CD4-positive, alpha-beta T cell treated with Interleukin-4 for 4 hours (primary cell): ENCODE results near the gene LIN28B.
"Not testable (repeated sequence)": the region's sequence is repeated elsewhere in the genome, so short reads cannot be mapped to it uniquely, and the experiment has no call there.

Source experiments
- DNase-seq: peaks from one replicate; pipeline ENCODE4 v3.0.0-alpha.2; 2020

Gene LIN28B

GRCh38 chr6:104957301-104958177 lies 632 bp downstream of the LIN28B start:
- no peak for DNase-seq

GRCh38 chr6:104958178-104959025 lies 1.5 kb downstream of the LIN28B start:
- DNase-seq: no peak

- no peak for DNase-seq
Measured at GRCh38 chr6:104959026-104959858, 2.3 kb downstream of the LIN28B start.

DNA sequence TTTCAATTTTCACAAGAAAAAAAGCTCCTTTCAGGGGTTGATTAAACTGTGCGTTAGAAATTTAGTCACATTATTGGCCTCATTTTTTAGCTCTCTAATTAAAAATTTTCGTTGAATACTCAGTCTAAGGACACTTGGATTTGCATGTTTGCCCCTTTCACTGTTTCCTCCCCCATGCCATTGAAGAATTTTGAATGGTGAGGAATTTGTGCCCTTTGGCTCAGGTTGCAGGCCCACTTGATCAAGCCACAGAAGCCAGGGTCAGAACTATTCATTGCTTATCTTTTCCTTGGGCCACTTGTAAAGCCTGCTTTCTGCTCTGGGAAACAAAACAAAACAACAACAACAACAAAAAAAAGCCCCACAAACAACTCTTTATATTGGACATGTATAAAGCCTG lies 12.2 kb downstream of the LIN28B start:
- DNase-seq: no peak

- DNase-seq: no peak
Measured at GRCh38 chr6:104969785-104970581, 13.1 kb downstream of the LIN28B start.

DNA sequence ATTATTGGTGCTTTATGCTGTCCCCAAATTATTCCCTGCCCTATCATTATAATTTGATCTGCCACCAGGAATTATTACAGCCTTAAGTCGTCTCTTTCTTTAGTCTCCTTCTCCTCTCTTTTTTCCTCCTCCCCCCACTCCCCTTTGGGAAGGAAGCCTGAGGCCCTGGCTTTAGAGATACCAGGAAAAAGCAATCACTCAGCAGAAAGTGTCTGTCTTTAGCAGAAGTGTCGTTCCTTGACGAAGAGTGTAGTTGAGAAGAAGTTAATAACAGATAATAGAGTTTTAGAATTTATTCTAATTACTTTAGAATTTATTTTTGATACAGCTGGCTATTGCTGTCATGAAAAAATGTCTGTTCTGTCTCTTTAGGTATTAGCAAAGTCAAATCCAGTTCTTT lies 16.5 kb downstream of the LIN28B start:
- no peak for DNase-seq

DNA sequence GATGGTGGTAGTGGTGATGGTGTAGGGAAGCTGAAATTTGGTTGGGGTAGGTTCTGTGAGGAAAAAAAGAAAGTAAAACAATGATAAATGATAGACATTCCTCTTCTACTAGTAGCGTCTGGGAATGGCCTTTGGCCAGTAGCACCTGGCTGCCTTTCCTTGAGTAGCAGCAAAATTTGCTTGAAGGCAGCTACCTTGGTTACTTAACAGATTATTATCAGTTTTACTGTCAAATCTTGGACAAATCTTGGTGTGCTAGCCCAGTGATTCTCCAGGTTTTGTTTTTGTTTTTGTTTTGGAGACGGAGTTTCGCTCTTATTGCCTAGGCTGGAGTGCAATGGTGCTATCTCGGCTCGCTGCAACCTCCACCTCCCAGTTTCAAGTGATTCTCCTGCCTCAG lies 26.4 kb downstream of the LIN28B start:
- DNase-seq: no peak

GRCh38 chr6:104983776-104984175 lies 26.9 kb downstream of the LIN28B start:
- no peak for DNase-seq

GRCh38 chr6:104984831-104985230 lies 27.9 kb downstream of the LIN28B start:
- DNase-seq: no peak

GRCh38 chr6:104985875-104986274 lies 29.0 kb downstream of the LIN28B start:
- not testable (repeated sequence) for DNase-seq

- DNase-seq: no peak
Measured at GRCh38 chr6:104986625-104987024, 29.7 kb downstream of the LIN28B start.

DNA sequence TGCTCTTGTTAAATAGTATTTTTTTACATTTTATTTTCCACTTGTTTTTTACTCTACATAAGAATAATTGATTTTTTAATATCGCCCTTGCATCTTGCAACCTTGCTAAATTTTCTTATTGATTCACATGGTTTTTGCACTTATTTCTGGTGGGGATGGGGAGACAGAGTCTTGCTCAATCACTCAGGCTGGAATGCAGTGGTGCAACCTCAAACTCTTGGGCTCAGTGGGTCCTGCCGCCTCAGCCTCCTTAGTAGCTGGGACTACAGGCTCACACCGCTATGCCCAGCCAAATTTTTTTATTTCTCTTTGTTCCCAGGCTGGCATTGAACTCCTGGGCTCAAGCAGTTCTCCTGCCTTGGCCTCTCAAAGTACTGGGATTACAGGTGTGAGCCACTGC lies 30.3 kb downstream of the LIN28B start:
- no peak for DNase-seq

DNA sequence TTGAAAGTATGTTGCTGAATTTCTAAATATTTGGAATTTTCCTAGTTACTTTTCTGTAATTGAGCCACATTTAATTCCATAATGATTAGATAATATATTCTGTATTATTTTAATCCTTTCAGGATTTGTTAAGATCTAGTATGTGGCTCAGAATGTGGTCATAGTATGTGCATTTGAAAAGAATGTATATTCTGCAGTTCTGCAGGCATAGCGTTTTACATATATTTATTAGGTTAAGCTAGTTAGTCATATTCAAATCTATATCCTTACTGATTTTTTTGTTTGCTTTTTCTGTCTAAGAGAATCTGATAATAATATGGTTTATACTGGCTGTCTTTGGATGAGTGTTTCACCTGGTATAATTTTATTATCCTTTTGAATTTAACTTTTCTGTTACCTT lies 33.2 kb downstream of the LIN28B start:
- DNase-seq: no peak

DNA sequence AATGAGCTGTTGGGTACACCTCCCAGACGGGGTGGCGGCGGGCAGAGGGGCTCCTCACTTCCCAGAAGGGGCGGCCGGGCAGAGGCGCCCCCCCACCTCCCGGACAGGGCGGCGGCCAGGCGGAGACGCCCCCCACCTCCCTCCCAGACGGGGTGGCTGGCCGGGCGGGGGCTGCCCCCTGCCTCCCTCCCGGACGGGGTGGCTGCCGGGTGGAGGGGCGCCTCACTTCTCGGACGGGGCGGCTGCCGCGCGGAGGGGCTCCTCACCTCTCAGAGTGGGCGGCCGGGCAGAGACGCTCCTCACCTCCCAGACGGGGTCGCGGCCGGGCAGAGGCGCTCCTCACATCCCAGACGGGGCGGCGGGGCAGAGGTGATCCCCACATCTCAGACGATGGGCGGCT lies 34.2 kb downstream of the LIN28B start:
- DNase-seq: not testable (repeated sequence)

DNA sequence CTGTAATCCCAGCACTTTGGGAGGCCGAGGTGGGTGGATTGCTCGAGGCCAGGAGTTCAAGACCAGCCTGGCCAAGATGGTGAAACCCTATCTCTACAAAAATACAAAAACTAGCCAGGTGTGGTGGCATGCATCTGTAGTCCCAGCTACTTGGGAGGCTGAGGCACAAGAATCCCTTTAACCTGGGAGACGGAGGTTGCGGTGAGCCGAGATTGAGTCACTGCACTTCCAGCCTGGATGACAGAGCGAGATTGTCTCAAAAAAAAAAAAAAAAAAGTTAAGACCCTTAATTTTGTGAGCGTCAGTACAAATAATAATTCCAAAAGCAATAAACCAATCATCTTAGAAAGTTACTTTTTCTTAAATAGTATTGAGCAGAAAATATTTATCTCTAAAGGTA lies 36.7 kb downstream of the LIN28B start:
- not testable (repeated sequence) for DNase-seq

DNA sequence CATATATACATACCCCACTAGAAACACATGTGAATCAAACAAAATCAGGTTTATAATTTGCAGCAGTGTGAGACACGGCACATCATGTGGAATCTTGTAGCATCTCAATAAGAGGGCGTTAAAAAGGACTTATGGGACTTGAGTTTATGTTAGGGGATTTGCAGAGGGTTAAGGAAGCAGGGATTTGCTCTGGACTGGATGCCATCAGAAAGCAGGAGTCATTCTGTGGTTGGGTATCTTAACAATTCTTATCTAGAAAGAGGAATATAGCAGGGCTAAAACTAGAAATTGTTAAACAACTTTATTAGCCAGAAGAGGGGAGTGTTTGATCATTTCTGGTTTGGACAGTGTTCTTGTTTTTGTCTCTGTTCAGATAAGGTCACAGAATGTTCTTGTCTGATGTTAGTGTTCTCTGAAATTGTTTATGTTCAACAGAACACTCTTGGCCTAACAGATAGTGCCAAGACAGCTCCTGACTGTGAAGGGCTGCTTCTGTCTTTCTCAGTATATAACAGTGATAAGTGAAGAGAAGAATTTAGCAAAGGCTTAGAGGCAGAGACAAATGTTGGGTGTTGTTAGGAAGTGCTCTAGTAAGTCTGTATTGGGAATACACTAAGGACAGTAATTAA lies 39.2 kb downstream of the LIN28B start:
- no peak for DNase-seq

- no peak for DNase-seq
Measured at GRCh38 chr6:105001063-105001462, 44.2 kb downstream of the LIN28B start.

DNA sequence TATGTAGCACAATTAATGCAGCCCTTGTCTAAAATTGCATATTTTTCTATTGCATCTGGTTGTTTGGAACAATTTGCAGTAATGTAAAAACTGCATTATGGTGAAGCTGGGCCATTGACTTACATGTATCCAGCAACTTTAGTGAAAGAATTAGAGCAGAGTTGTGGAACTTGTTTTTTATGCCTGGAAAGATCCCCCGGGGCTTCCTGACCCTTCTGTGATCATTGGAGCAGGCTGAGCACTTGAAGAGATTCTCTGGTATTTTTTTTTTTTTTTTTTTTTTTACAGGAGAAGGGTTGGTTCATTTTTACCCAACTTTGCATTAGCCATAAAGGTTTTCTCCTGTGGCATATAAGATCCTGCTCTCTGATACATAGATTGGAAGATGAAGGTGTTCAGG lies 45.0 kb downstream of the LIN28B start:
- no peak for DNase-seq

DNA sequence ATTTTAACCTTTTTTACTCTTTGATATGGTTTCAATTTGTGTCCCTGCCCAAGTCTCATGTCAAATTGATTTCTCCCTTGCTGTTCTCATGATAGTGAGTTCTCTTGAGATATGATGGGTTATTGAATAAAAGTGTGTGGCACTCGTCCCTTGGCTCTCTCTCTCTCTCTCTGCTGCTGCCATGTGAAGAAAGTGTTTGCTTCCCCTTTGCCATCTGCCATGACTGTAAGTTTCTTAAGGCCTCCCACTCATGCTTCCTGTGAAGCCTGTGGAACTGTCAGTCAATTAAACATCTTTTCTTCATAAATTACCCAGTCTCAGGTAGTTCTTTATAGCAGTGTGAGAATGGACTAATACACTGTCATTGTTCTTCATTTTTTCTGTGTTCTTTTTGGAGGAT lies 48.5 kb downstream of the LIN28B start:
- DNase-seq: no peak

GRCh38 chr6:105013459-105013858 lies 56.6 kb downstream of the LIN28B start:
- DNase-seq: not testable (repeated sequence)

GRCh38 chr6:105014448-105014847 lies 57.5 kb downstream of the LIN28B start:
- no peak for DNase-seq

DNA sequence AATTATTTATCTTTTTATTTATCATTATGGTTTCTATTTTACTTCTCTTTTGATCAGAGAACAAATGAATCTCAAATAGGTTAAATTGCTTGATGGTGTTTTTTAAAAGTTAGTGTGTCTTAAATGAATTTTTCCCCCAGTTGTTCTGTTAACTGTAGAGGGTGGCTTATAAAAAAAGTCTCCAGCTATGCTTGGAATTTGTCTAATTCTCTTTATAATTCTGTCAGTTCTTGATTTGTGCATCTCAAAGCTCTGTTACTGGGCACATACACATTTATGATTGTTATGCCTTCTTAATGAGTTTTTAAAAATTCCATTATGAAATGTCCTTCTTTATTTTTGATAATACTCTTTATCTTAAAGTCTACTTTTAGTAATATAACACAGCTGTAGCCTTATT lies 58.0 kb downstream of the LIN28B start:
- no peak for DNase-seq
